MM.1S (cell line): ENCODE data around the gene PFN3.

Experiments
- CTCF ChIP-seq: fragments of 300-600 bp; sonication (generic); IDR thresholded peaks from 2 replicates; pipeline ENCODE4 v1.5.1; 2016; ENCODE audit warnings: antibody characterized with exemption, low read length, mixed read lengths
- EZH2 ChIP-seq: fragments of 300-600 bp; sonication (generic); optimal IDR thresholded peaks from 2 replicates; pipeline ENCODE3; 2017; ENCODE audit warnings: low read depth, mild to moderate bottlenecking, antibody characterized with exemption, low read length, mixed read lengths
- EZH2phosphoT487 ChIP-seq: fragments of 300-600 bp; sonication (generic); IDR thresholded peaks from 2 replicates; pipeline ENCODE4 v1.6.1; 2018; ENCODE audit warnings: antibody characterized with exemption, low read length

- TF ChIP-seq EZH2phosphoT487: no peak
- no peak for TF ChIP-seq CTCF
- TF ChIP-seq EZH2: no peak
Observed at GRCh38 chr5:177427919-177428573, 27.6 kb upstream of the PFN3 start.
